Measurements from ENCODE around the gene GALR1.

The GALR1 gene

GRCh38 chr18:77249569-77250500 lies at the start of gene GALR1:
Gene GALR1 (plus strand): TSS chr18:77249848. CDS start chr18:77250549, 701 bp downstream.
- peaks cover 8% of the 10 kb centered on the region for H3K4me1 ChIP-seq (ENCODE audit: insufficient read depth, low read length)
- peaks cover 81% of the 10 kb centered on the region for H3K27me3 ChIP-seq (ENCODE audit: insufficient read depth, low read length)
- H3K9me3 ChIP-seq (ENCODE audit: insufficient read depth, low read depth, low read length), result no peaks in the 10 kb centered on the region
- H3K9ac ChIP-seq (ENCODE audit: low read depth, low read length), result no peak within 1 kb of the TSS
- peak within 1 kb of the TSS; percentile 78 for H3K4me3 ChIP-seq (ENCODE audit: low read length)
- no peak within 1 kb of the TSS for H3K27ac ChIP-seq (ENCODE audit: low read length)
- H3K36me3 ChIP-seq (ENCODE audit: insufficient read depth, low read depth, low read length), result no peaks in the 10 kb centered on the region

GRCh38 chr18:77201506-77201905 lies 48.1 kb upstream of the GALR1 start:
- no peak overlapping the region for H3K27ac ChIP-seq (ENCODE audit: low read length)
- H3K27me3 ChIP-seq (ENCODE audit: insufficient read depth, low read length), result no peaks in the 10 kb centered on the region
- H3K4me1 ChIP-seq (ENCODE audit: insufficient read depth, low read length), result no peaks in the 10 kb centered on the region
- no peak overlapping the region for H3K9ac ChIP-seq (ENCODE audit: low read depth, low read length)
- H3K9me3 ChIP-seq (ENCODE audit: insufficient read depth, low read depth, low read length), result no peaks in the 10 kb centered on the region
- no peaks in the 10 kb centered on the region for H3K36me3 ChIP-seq (ENCODE audit: insufficient read depth, low read depth, low read length)
- H3K4me3 ChIP-seq (ENCODE audit: low read length), result no peak overlapping the region

- Histone ChIP-seq H3K27ac (ENCODE audit: low read length) (no peak overlapping the region), H3K4me3 (ENCODE audit: low read length) (no peak overlapping the region)
These were observed 47.3 kb upstream of the GALR1 start for GRCh38 chr18:77202329-77202728.

GRCh38 chr18:77203071-77203470 lies 46.6 kb upstream of the GALR1 start:
- Histone ChIP-seq H3K27ac (ENCODE audit: low read length) (no peak overlapping the region), H3K27me3 (ENCODE audit: insufficient read depth, low read length) (no peaks in the 10 kb centered on the region), H3K9ac (ENCODE audit: low read depth, low read length) (no peak overlapping the region), H3K4me3 (ENCODE audit: low read length) (no peak overlapping the region), H3K36me3 (ENCODE audit: insufficient read depth, low read depth, low read length) (no peaks in the 10 kb centered on the region), H3K9me3 (ENCODE audit: insufficient read depth, low read depth, low read length) (no peaks in the 10 kb centered on the region), H3K4me1 (ENCODE audit: insufficient read depth, low read length) (no peaks in the 10 kb centered on the region)

More at GRCh38 chr18:77202329-77202728, 47.3 kb upstream of the GALR1 start:
- no peak overlapping the region for H3K9ac ChIP-seq (ENCODE audit: low read depth, low read length)
- no peaks in the 10 kb centered on the region for H3K4me1 ChIP-seq (ENCODE audit: insufficient read depth, low read length)
- no peaks in the 10 kb centered on the region for H3K9me3 ChIP-seq (ENCODE audit: insufficient read depth, low read depth, low read length)
- H3K36me3 ChIP-seq (ENCODE audit: insufficient read depth, low read depth, low read length), result no peaks in the 10 kb centered on the region
- no peaks in the 10 kb centered on the region for H3K27me3 ChIP-seq (ENCODE audit: insufficient read depth, low read length)

GRCh38 chr18:77203851-77204250 lies 45.8 kb upstream of the GALR1 start:
- Histone ChIP-seq H3K36me3 (ENCODE audit: insufficient read depth, low read depth, low read length) (no peaks in the 10 kb centered on the region), H3K27me3 (ENCODE audit: insufficient read depth, low read length) (no peaks in the 10 kb centered on the region), H3K4me1 (ENCODE audit: insufficient read depth, low read length) (no peaks in the 10 kb centered on the region), H3K4me3 (ENCODE audit: low read length) (no peak overlapping the region), H3K27ac (ENCODE audit: low read length) (no peak overlapping the region), H3K9me3 (ENCODE audit: insufficient read depth, low read depth, low read length) (no peaks in the 10 kb centered on the region), H3K9ac (ENCODE audit: low read depth, low read length) (no peak overlapping the region)

GRCh38 chr18:77205769-77206168 lies 43.9 kb upstream of the GALR1 start:
- Histone ChIP-seq H3K27me3 (ENCODE audit: insufficient read depth, low read length) (no peaks in the 10 kb centered on the region), H3K4me3 (ENCODE audit: low read length) (no peak overlapping the region), H3K36me3 (ENCODE audit: insufficient read depth, low read depth, low read length) (no peaks in the 10 kb centered on the region), H3K4me1 (ENCODE audit: insufficient read depth, low read length) (no peaks in the 10 kb centered on the region), H3K9me3 (ENCODE audit: insufficient read depth, low read depth, low read length) (no peaks in the 10 kb centered on the region), H3K9ac (ENCODE audit: low read depth, low read length) (no peak overlapping the region), H3K27ac (ENCODE audit: low read length) (no peak overlapping the region)

GRCh38 chr18:77206676-77207374 lies 42.8 kb upstream of the GALR1 start:
- Histone ChIP-seq H3K27me3 (ENCODE audit: insufficient read depth, low read length) (no peaks in the 10 kb centered on the region), H3K27ac (ENCODE audit: low read length) (no peak overlapping the region), H3K4me3 (ENCODE audit: low read length) (no peak overlapping the region), H3K36me3 (ENCODE audit: insufficient read depth, low read depth, low read length) (no peaks in the 10 kb centered on the region), H3K9ac (ENCODE audit: low read depth, low read length) (no peak overlapping the region), H3K9me3 (ENCODE audit: insufficient read depth, low read depth, low read length) (no peaks in the 10 kb centered on the region), H3K4me1 (ENCODE audit: insufficient read depth, low read length) (no peaks in the 10 kb centered on the region)

GRCh38 chr18:77207540-77207939 lies 42.1 kb upstream of the GALR1 start:
- Histone ChIP-seq H3K27me3 (ENCODE audit: insufficient read depth, low read length) (no peaks in the 10 kb centered on the region), H3K36me3 (ENCODE audit: insufficient read depth, low read depth, low read length) (no peaks in the 10 kb centered on the region), H3K27ac (ENCODE audit: low read length) (no peak overlapping the region), H3K4me3 (ENCODE audit: low read length) (no peak overlapping the region), H3K9me3 (ENCODE audit: insufficient read depth, low read depth, low read length) (no peaks in the 10 kb centered on the region), H3K9ac (ENCODE audit: low read depth, low read length) (no peak overlapping the region), H3K4me1 (ENCODE audit: insufficient read depth, low read length) (no peaks in the 10 kb centered on the region)

- no peaks in the 10 kb centered on the region for H3K27me3 ChIP-seq (ENCODE audit: insufficient read depth, low read length)
- H3K9ac ChIP-seq (ENCODE audit: low read depth, low read length), result no peak overlapping the region
- H3K27ac ChIP-seq (ENCODE audit: low read length), result no peak overlapping the region
- no peaks in the 10 kb centered on the region for H3K9me3 ChIP-seq (ENCODE audit: insufficient read depth, low read depth, low read length)
- no peaks in the 10 kb centered on the region for H3K4me1 ChIP-seq (ENCODE audit: insufficient read depth, low read length)
- H3K36me3 ChIP-seq (ENCODE audit: insufficient read depth, low read depth, low read length), result no peaks in the 10 kb centered on the region
- no peak overlapping the region for H3K4me3 ChIP-seq (ENCODE audit: low read length)
These were observed 40.7 kb upstream of the GALR1 start for GRCh38 chr18:77208964-77209363.

GRCh38 chr18:77209587-77209986 lies 40.1 kb upstream of the GALR1 start:
- no peak overlapping the region for H3K9ac ChIP-seq (ENCODE audit: low read depth, low read length)
- H3K4me3 ChIP-seq (ENCODE audit: low read length), result no peak overlapping the region
- no peaks in the 10 kb centered on the region for H3K4me1 ChIP-seq (ENCODE audit: insufficient read depth, low read length)
- H3K27me3 ChIP-seq (ENCODE audit: insufficient read depth, low read length), result no peaks in the 10 kb centered on the region
- no peaks in the 10 kb centered on the region for H3K36me3 ChIP-seq (ENCODE audit: insufficient read depth, low read depth, low read length)
- H3K9me3 ChIP-seq (ENCODE audit: insufficient read depth, low read depth, low read length), result no peaks in the 10 kb centered on the region
- H3K27ac ChIP-seq (ENCODE audit: low read length), result no peak overlapping the region

GRCh38 chr18:77210249-77210648 lies 39.4 kb upstream of the GALR1 start:
- no peaks in the 10 kb centered on the region for H3K36me3 ChIP-seq (ENCODE audit: insufficient read depth, low read depth, low read length)
- no peak overlapping the region for H3K4me3 ChIP-seq (ENCODE audit: low read length)
- no peaks in the 10 kb centered on the region for H3K9me3 ChIP-seq (ENCODE audit: insufficient read depth, low read depth, low read length)
- H3K9ac ChIP-seq (ENCODE audit: low read depth, low read length), result no peak overlapping the region
- H3K4me1 ChIP-seq (ENCODE audit: insufficient read depth, low read length), result no peaks in the 10 kb centered on the region
- H3K27me3 ChIP-seq (ENCODE audit: insufficient read depth, low read length), result no peaks in the 10 kb centered on the region
- H3K27ac ChIP-seq (ENCODE audit: low read length), result no peak overlapping the region

GRCh38 chr18:77218642-77219041 lies 31.0 kb upstream of the GALR1 start:
- no peak overlapping the region for H3K4me3 ChIP-seq (ENCODE audit: low read length)
- H3K9ac ChIP-seq (ENCODE audit: low read depth, low read length), result no peak overlapping the region
- no peaks in the 10 kb centered on the region for H3K36me3 ChIP-seq (ENCODE audit: insufficient read depth, low read depth, low read length)
- H3K9me3 ChIP-seq (ENCODE audit: insufficient read depth, low read depth, low read length), result no peaks in the 10 kb centered on the region
- no peaks in the 10 kb centered on the region for H3K27me3 ChIP-seq (ENCODE audit: insufficient read depth, low read length)
- H3K4me1 ChIP-seq (ENCODE audit: insufficient read depth, low read length), result no peaks in the 10 kb centered on the region
- H3K27ac ChIP-seq (ENCODE audit: low read length), result no peak overlapping the region

All from iPS-20b (cell line).